Body of pancreas (tissue), 4 donors: Measurements from ENCODE around the gene CYSLTR1. TPM values are rescaled to one million over a fixed set of nuclear protein-coding genes. Genes with fewer than 3 reads are reported as not detected.
"Not testable (repeated sequence)": the region's sequence is repeated elsewhere in the genome, so short reads cannot be mapped to it uniquely, and the experiment has no call there.

ENCODE experiments used
- ATAC-seq: fragments of 150-250 bp; one replicate; pipeline ENCODE4 v1.9.1; 2016
- DNase-seq, 4 donors: peaks; one replicate each; pipeline ENCODE4 v3.0.0-alpha.2; 2019
- H3K27ac ChIP-seq, 4 donors: fragments of 200-600 bp; sonication (generic); 1 replicate in 3 of 4; 2 replicates in 1 of 4; pipeline versions ENCODE4 v1.5.1 to v1.6.1; 2016 to 2019; ENCODE audit warnings: mild to moderate bottlenecking in 1 of 4, mixed read lengths in 1 of 4, moderate library complexity in 1 of 4
- H3K27me3 ChIP-seq, 2 donors: fragments of 200-600 bp; sonication (generic); one replicate each; pipeline ENCODE4 v1.6.0; 2016; ENCODE audit warnings: mild to moderate bottlenecking in 1 of 2
- H3K36me3 ChIP-seq, 2 donors: fragments of 200-600 bp; sonication (generic); replicated peaks in 1 of 2; 2 replicates each; pipeline ENCODE4 v1.5.1; 2016; ENCODE audit warnings: low read depth in 2 of 2; ENCODE audit not compliant: insufficient read depth in 1 of 2
- H3K4me1 ChIP-seq: fragments of 200-600 bp; sonication (generic); one replicate; pipeline ENCODE4 v1.6.0; 2016
- H3K4me3 ChIP-seq, 2 donors: fragments of 200-600 bp; sonication (generic); 1 replicate in 1 of 2; 2 replicates in 1 of 2; pipeline ENCODE4 v1.5.1; 2016 to 2019
- H3K9me3 ChIP-seq, 3 donors: fragments of 200-600 bp; sonication (generic); 1 replicate in 2 of 3; 2 replicates in 1 of 3; pipeline ENCODE4 v1.5.1; 2016
- POLR2A ChIP-seq, 3 donors: fragments of 450-650 bp; IDR thresholded peaks; one replicate each; pipeline ENCODE4 v1.6.1; 2016; ENCODE audit warnings: antibody characterized with exemption in 3 of 3, mild to moderate bottlenecking in 2 of 3
- WGBS, 2 donors: methylation state at CpG; one replicate each; pipeline ENCODE4 v1.1.5; 2017; 5-methylcytosine and 5-hydroxymethylcytosine counted together
- intact Hi-C: fragments of 100-400 bp; cut with DNase I; formaldehyde crosslinking; loops from one replicate; pipeline ENCODE4 v1.15.1; 2023
- total RNA-seq, 2 donors: library from RNA; depleted of rRNA; stranded (reverse); fragments of >200 nt; gene quantifications; one replicate each; pipeline ENCODE4 v1.1.0, GENCODE V29; 2016
- TF ChIP-seq, protein P1 (sequence below), 7 experiments: fragments of 450-650 bp in 4 of 7; fragments of 200-600 bp in 3 of 7; sonication (generic) in 3 of 7; IDR thresholded peaks; one replicate each; pipeline ENCODE4 v1.5.1; 2016 to 2019; ENCODE audit warnings: antibody characterized with exemption in 7 of 7

The CYSLTR1 gene
- total RNA-seq, 2 donors from 2014 or later: 0.78 to 4.9 TPM

DNA sequence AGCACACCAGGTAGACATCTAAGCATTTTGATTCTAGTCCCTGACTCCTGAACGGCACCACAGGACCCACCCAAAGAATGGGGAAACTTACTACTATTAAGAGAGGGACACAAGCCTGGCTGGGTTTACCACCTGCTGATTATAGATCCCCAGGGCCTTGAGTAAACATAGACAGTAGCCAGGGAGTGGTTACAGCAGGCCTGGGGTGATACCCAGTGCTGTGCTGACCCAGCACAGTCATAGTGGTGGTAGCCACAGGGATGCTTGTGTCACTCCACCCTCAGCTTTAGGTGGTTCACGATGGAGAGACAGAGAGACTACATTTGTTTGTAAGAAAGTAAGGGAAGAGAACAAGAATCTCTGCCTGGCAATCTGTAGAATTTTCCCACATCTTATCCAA, 11.7 kb downstream of the CYSLTR1 start:
- no peaks in the 10 kb centered on the region for H3K27me3 ChIP-seq
- TF ChIP-seq, protein P1, sequence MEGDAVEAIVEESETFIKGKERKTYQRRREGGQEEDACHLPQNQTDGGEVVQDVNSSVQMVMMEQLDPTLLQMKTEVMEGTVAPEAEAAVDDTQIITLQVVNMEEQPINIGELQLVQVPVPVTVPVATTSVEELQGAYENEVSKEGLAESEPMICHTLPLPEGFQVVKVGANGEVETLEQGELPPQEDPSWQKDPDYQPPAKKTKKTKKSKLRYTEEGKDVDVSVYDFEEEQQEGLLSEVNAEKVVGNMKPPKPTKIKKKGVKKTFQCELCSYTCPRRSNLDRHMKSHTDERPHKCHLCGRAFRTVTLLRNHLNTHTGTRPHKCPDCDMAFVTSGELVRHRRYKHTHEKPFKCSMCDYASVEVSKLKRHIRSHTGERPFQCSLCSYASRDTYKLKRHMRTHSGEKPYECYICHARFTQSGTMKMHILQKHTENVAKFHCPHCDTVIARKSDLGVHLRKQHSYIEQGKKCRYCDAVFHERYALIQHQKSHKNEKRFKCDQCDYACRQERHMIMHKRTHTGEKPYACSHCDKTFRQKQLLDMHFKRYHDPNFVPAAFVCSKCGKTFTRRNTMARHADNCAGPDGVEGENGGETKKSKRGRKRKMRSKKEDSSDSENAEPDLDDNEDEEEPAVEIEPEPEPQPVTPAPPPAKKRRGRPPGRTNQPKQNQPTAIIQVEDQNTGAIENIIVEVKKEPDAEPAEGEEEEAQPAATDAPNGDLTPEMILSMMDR (IDR thresholded peaks at IDR 0.05): no peak
- no peak for TF ChIP-seq POLR2A (IDR thresholded peaks at IDR 0.05)
- no peak overlapping the region for H3K27ac ChIP-seq
- H3K9me3 ChIP-seq: no peaks in the 10 kb centered on the region
- H3K36me3 ChIP-seq: no peaks in the 10 kb centered on the region
- H3K4me3 ChIP-seq: no peak overlapping the region
- DNase-seq: no peak
- ATAC-seq: no peak
- intact Hi-C loops: no loop called here
- no peaks in the 10 kb centered on the region for H3K4me1 ChIP-seq
- 53 to 63% methylated on average over 1 to 2 of the region's 2 CpGs for WGBS, 2 donors

DNA sequence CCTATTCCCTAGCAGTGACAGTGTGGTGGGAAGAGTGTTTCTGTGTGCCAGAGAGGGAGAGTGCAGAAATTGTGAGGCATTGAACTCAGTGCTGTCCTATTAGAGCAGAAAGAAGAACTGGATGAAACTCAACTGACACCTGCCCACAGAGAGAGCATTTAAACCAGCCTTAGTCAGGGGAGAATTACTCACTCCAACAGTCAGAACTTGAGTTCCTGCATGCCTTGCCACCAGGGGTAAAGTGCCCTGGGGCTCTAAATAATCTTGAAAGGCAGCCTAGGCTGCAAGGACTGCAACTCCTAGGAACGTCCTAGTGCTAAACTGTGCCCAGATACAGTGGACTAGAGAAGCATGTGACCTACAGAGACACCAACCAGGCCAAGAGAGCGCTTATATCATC, 12.8 kb downstream of the CYSLTR1 start:
- TF ChIP-seq POLR2A (IDR thresholded peaks at IDR 0.05): no peak
- TF ChIP-seq, protein P1 (IDR thresholded peaks at IDR 0.05): no peak
- H3K4me3 ChIP-seq: no peak overlapping the region
- H3K36me3 ChIP-seq: no peaks in the 10 kb centered on the region
- intact Hi-C loops: no loop called here
- H3K4me1 ChIP-seq: no peaks in the 10 kb centered on the region
- DNase-seq: no peak
- no peaks in the 10 kb centered on the region for H3K27me3 ChIP-seq
- WGBS, 2 donors: 38% methylated on average over 2 of the region's 2 CpGs; no CpG with 5 or more reads in 1 of the 2 donors
- no peaks in the 10 kb centered on the region for H3K9me3 ChIP-seq
- ATAC-seq: no peak
- H3K27ac ChIP-seq: no peak overlapping the region

DNA sequence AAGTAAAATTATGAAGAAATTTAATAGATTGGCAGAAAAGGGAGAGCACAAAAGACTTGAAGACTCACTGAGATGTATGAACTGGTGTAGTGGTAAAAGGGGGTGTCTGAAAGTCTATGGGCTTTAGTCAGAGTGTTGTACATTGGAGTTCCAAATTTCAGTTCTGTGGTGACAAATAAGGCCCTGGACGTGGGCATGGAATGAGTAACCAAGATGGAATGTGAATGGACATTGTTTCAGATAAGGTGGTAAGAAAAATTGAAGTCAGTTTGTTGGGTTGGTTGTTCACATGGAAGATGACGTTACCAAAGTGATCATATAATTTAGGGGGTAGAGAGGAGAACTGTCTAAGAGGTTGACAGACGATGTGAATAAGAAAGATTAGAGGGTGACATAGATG, 13.9 kb downstream of the CYSLTR1 start:
- TF ChIP-seq, protein P1 (IDR thresholded peaks at IDR 0.05): no peak
- TF ChIP-seq POLR2A (IDR thresholded peaks at IDR 0.05): no peak
- H3K9me3 ChIP-seq: no peaks in the 10 kb centered on the region

DNA sequence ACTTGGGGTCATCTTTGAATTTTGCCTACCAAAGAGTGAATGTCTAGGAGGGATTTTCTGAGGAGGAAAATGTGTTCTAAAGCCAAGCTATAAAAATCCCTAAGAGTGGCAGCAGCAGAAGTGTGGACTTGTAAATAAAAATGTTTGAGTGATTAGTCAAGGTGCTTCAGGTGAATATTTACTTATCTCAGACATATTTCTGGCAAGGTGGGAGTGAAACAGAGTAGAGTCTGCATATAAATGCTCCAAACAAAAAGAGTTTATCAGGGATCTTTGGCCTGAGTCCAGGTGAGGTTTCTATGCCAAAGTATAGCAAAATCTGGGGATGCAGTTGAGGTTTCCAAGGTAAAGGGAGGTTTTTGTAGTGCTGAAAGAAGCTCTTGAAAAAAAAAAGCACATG, 19.7 kb downstream of the CYSLTR1 start:
- TF ChIP-seq, protein P1 (IDR thresholded peaks at IDR 0.05): no peak
- no peak for TF ChIP-seq POLR2A (IDR thresholded peaks at IDR 0.05)
- H3K27me3 ChIP-seq: no peaks in the 10 kb centered on the region
- H3K4me3 ChIP-seq: no peak overlapping the region
- no peak overlapping the region for H3K27ac ChIP-seq
- H3K4me1 ChIP-seq: no peaks in the 10 kb centered on the region
- DNase-seq (no peak), ATAC-seq (no peak)
- H3K36me3 ChIP-seq: no peaks in the 10 kb centered on the region
- intact Hi-C loops: no loop called here
- H3K9me3 ChIP-seq: no peaks in the 10 kb centered on the region

More for the DNA sequence above, 13.9 kb downstream of the CYSLTR1 start:
- intact Hi-C loops: no loop called here
- Histone ChIP-seq H3K4me3 (no peak overlapping the region), H3K4me1 (no peaks in the 10 kb centered on the region), H3K27me3 (no peaks in the 10 kb centered on the region), H3K36me3 (no peaks in the 10 kb centered on the region), H3K27ac (no peak overlapping the region)
- DNase-seq (no peak), ATAC-seq (no peak)
- WGBS, 2 donors: 36 to 37% methylated on average over 3 of the region's 3 CpGs

DNA sequence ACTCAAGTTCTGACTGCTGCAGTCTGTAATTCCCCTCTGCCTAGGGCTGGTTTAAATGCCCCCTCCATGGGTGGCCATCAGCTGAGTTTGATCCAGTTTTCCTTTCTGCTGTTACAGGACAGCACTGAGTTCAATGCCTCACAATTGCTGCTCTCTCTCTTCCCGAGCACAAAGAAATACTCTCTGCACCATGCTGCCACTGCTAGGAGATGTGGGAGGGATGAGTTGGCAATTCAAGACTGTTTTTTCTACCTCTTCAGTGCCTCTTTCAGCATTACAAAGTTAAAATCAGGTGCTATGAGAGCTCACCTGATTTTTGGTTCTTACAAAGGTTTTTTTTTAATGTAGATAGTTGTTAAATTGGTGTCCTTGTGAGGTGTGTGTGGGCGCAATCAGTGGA, 24.3 kb downstream of the CYSLTR1 start:
- DNase-seq (no peak), ATAC-seq (no peak)
- 64 to 67% methylated on average over 2 of the region's 2 CpGs for WGBS, 2 donors
- TF ChIP-seq, protein P1 (IDR thresholded peaks at IDR 0.05): no peak
- no peak for TF ChIP-seq POLR2A (IDR thresholded peaks at IDR 0.05)
- Histone ChIP-seq H3K27ac (no peak overlapping the region), H3K36me3 (no peaks in the 10 kb centered on the region), H3K4me3 (no peak overlapping the region), H3K9me3 (no peaks in the 10 kb centered on the region), H3K4me1 (no peaks in the 10 kb centered on the region), H3K27me3 (no peaks in the 10 kb centered on the region)
- intact Hi-C loops: no loop called here

DNA sequence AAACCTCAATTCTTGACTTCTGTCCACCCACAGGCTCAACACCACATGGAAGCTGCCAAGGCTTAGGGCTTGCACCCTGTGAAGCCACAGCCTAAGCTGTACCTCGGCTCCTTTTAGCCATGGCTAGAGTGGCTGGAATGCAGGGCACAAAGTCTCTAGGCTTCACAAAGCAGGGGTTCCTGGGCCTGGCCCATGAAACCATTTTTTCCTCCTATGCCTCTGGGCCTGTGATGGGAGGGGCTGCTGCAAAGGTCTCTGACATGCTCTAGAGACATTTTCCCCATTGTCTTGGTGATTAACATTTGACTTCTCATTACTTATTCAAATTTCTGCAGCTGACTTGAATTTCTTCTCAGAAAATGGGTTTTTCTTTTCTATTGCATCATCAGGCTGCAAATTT, 26.5 kb downstream of the CYSLTR1 start:
- intact Hi-C loops, H3K36me3 ChIP-seq, H3K4me1 ChIP-seq, H3K4me3 ChIP-seq, ATAC-seq, H3K9me3 ChIP-seq, H3K27me3 ChIP-seq, H3K27ac ChIP-seq, DNase-seq: not testable (repeated sequence)
- 57% methylated on average over 1 of the region's 1 CpG; no CpG with 5 or more reads in 1 of the 2 donors for WGBS, 2 donors
